WTC11 (cell line): ENCODE results near the gene MYOF. TPM values are rescaled to one million over a fixed set of nuclear protein-coding genes. Genes with fewer than 3 reads are reported as not detected.

Experiments
- ATAC-seq: fragments of 200-7000 bp; cut with Tn5 transposase; 2 replicates; pipeline ENCODE4 v1.10.0; 2021; ENCODE audit warnings: mild to moderate bottlenecking, moderate library complexity
- CTCF ChIA-PET: fragments of 300-600 bp; sonication (Branson Sonifier 250); formaldehyde crosslinking; loops from one replicate; lab custom pipeline; 2021; ENCODE audit warnings: antibody characterized with exemption; lab: Charles Lee
- POLR2A ChIA-PET: fragments of 350-600 bp; sonication (Branson Sonifier 250); formaldehyde crosslinking; loops from one replicate; lab custom pipeline; 2021; ENCODE audit warnings: antibody characterized with exemption; lab: Charles Lee
- DNase-seq: peaks from one replicate; pipeline ENCODE4 v3.0.0; 2021; ENCODE audit warnings: low spot score
- H3K27ac Mint-ChIP-seq: 2 replicates; pipeline ENCODE4 v1.8.0; 2021; ENCODE audit warnings: mixed read lengths
- H3K27me3 Mint-ChIP-seq: 2 replicates; pipeline ENCODE4 v1.8.0; 2021; ENCODE audit warnings: low read depth, mild to moderate bottlenecking, moderate library complexity, mixed read lengths
- H3K36me3 Mint-ChIP-seq: 2 replicates; pipeline ENCODE4 v1.8.0; 2021; ENCODE audit warnings: mixed read lengths
- H3K4me1 Mint-ChIP-seq: 2 replicates; pipeline ENCODE4 v1.8.0; 2022; ENCODE audit warnings: mixed read lengths
- H3K4me3 Mint-ChIP-seq: 2 replicates; pipeline ENCODE4 v1.8.0; 2021; ENCODE audit warnings: mild to moderate bottlenecking, moderate library complexity, mixed read lengths
- H3K9me3 Mint-ChIP-seq: 2 replicates; pipeline ENCODE4 v1.8.0; 2021; ENCODE audit warnings: mixed read lengths
- ATF1 ChIP-seq: sonication (generic); formaldehyde crosslinking; IDR thresholded peaks from 2 replicates; pipeline ENCODE4 v1.8.1; 2023; ENCODE audit warnings: mild to moderate bottlenecking, moderate library complexity, missing genetic modification reagents
- ATF6 ChIP-seq: sonication (generic); formaldehyde crosslinking; IDR thresholded peaks from 2 replicates; pipeline ENCODE4 v1.8.1; 2023; ENCODE audit warnings: mild to moderate bottlenecking, missing genetic modification reagents
- ERG ChIP-seq: fragments of 250-450 bp; sonication (Bioruptor Pico); IDR thresholded peaks from 2 replicates; pipeline ENCODE4 v1.8.0; 2021; ENCODE audit warnings: mild to moderate bottlenecking
- HMGA2 ChIP-seq: fragments of 250-450 bp; sonication (Bioruptor Pico); IDR thresholded peaks from 2 replicates; pipeline ENCODE4 v1.4.0; 2021; ENCODE audit warnings: mild to moderate bottlenecking, moderate library complexity
- JAZF1 ChIP-seq: fragments of 250-450 bp; sonication (Bioruptor Pico); IDR thresholded peaks from 2 replicates; pipeline ENCODE4 v1.9.0; 2021; ENCODE audit warnings: moderate library complexity, mild to moderate bottlenecking, inconsistent platforms
- KAT7 ChIP-seq: sonication (generic); formaldehyde crosslinking; IDR thresholded peaks from 2 replicates; pipeline ENCODE4 v1.8.1; 2023; ENCODE audit warnings: missing genetic modification reagents, mild to moderate bottlenecking, borderline replicate concordance
- PRRX2 ChIP-seq: fragments of 250-450 bp; sonication (Bioruptor Pico); IDR thresholded peaks from 2 replicates; pipeline ENCODE4 v1.8.0; 2021; ENCODE audit warnings: mild to moderate bottlenecking
- SP1 ChIP-seq: sonication (generic); formaldehyde crosslinking; conservative IDR thresholded peaks from 2 replicates; pipeline ENCODE4 v1.8.1; 2022; ENCODE audit warnings: missing genetic modification reagents
- ZNF121 ChIP-seq: sonication (generic); formaldehyde crosslinking; IDR thresholded peaks from 2 replicates; pipeline ENCODE4 v1.8.0; 2023; ENCODE audit warnings: missing genetic modification reagents
- ZNF396 ChIP-seq: fragments of 250-450 bp; sonication (Bioruptor Pico); IDR thresholded peaks from 2 replicates; pipeline ENCODE4 v1.8.0; 2021; ENCODE audit warnings: mild to moderate bottlenecking, moderate library complexity, borderline replicate concordance
- ZNF423 ChIP-seq: fragments of 250-450 bp; sonication (Bioruptor Pico); IDR thresholded peaks from 2 replicates; pipeline ENCODE4 v2.1.2; 2022; ENCODE audit warnings: mild to moderate bottlenecking, moderate library complexity
- ZNF512 ChIP-seq: sonication (generic); formaldehyde crosslinking; IDR thresholded peaks from 2 replicates; pipeline ENCODE4 v1.8.1; 2022; ENCODE audit warnings: missing genetic modification reagents, borderline replicate concordance
- total RNA-seq: library from RNA; stranded (reverse); gene quantifications from 3 replicates; pipeline ENCODE4 v1.2.3, GENCODE V29; 2021
- TF ChIP-seq, protein P1 (sequence below): sonication (generic); formaldehyde crosslinking; IDR thresholded peaks from 2 replicates; pipeline ENCODE4 v1.8.0; 2022; ENCODE audit warnings: mild to moderate bottlenecking, missing genetic modification reagents
- TF ChIP-seq, protein P2 (sequence below): sonication (generic); formaldehyde crosslinking; IDR thresholded peaks from 2 replicates; pipeline ENCODE4 v1.8.0; 2023; ENCODE audit warnings: missing genetic modification reagents, mild to moderate bottlenecking, borderline replicate concordance
- TF ChIP-seq, protein P3 (sequence below): fragments of 250-450 bp; sonication (Bioruptor Pico); IDR thresholded peaks from 2 replicates; pipeline ENCODE4 v1.9.0; 2021; ENCODE audit warnings: mild to moderate bottlenecking, borderline replicate concordance
- TF ChIP-seq, protein P4 (sequence below): sonication (generic); formaldehyde crosslinking; IDR thresholded peaks from 2 replicates; pipeline ENCODE4 v1.8.1; 2022; ENCODE audit warnings: low read depth, mild to moderate bottlenecking, moderate library complexity, missing genetic modification reagents, borderline replicate concordance

MYOF gene
- total RNA-seq, 1 experiment from 2014 or later = 1.8 TPM

GRCh38 chr10:93334901-93335327, 147.2 kb downstream of the MYOF start:
- Mint-ChIP-seq H3K27me3 (no peaks in the 10 kb centered on the region), H3K4me3 (no peak overlapping the region), H3K9me3 (no peaks in the 10 kb centered on the region), H3K36me3 (no peaks in the 10 kb centered on the region), H3K27ac (no peak overlapping the region), H3K4me1 (peaks cover 13% of the 10 kb centered on the region)
- DNase-seq (no peak), ATAC-seq (no peak)
- no peak for TF ChIP-seq ZNF121 (CRISPR knock-in tag)
- TF ChIP-seq, protein P1, sequence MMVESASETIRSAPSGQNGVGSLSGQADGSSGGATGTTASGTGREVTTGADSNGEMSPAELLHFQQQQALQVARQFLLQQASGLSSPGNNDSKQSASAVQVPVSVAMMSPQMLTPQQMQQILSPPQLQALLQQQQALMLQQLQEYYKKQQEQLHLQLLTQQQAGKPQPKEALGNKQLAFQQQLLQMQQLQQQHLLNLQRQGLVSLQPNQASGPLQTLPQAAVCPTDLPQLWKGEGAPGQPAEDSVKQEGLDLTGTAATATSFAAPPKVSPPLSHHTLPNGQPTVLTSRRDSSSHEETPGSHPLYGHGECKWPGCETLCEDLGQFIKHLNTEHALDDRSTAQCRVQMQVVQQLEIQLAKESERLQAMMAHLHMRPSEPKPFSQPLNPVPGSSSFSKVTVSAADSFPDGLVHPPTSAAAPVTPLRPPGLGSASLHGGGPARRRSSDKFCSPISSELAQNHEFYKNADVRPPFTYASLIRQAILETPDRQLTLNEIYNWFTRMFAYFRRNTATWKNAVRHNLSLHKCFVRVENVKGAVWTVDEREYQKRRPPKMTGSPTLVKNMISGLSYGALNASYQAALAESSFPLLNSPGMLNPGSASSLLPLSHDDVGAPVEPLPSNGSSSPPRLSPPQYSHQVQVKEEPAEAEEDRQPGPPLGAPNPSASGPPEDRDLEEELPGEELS (CRISPR knock-in tag) = no peak
- no peak for TF ChIP-seq ZNF396
- TF ChIP-seq HMGA2 (CRISPR knock-in tag) = no peak
- no peak for TF ChIP-seq JAZF1
- TF ChIP-seq ZNF423 (CRISPR knock-in tag) = no peak
- TF ChIP-seq ZNF512 (CRISPR knock-in tag) = no peak
- TF ChIP-seq, protein P2, sequence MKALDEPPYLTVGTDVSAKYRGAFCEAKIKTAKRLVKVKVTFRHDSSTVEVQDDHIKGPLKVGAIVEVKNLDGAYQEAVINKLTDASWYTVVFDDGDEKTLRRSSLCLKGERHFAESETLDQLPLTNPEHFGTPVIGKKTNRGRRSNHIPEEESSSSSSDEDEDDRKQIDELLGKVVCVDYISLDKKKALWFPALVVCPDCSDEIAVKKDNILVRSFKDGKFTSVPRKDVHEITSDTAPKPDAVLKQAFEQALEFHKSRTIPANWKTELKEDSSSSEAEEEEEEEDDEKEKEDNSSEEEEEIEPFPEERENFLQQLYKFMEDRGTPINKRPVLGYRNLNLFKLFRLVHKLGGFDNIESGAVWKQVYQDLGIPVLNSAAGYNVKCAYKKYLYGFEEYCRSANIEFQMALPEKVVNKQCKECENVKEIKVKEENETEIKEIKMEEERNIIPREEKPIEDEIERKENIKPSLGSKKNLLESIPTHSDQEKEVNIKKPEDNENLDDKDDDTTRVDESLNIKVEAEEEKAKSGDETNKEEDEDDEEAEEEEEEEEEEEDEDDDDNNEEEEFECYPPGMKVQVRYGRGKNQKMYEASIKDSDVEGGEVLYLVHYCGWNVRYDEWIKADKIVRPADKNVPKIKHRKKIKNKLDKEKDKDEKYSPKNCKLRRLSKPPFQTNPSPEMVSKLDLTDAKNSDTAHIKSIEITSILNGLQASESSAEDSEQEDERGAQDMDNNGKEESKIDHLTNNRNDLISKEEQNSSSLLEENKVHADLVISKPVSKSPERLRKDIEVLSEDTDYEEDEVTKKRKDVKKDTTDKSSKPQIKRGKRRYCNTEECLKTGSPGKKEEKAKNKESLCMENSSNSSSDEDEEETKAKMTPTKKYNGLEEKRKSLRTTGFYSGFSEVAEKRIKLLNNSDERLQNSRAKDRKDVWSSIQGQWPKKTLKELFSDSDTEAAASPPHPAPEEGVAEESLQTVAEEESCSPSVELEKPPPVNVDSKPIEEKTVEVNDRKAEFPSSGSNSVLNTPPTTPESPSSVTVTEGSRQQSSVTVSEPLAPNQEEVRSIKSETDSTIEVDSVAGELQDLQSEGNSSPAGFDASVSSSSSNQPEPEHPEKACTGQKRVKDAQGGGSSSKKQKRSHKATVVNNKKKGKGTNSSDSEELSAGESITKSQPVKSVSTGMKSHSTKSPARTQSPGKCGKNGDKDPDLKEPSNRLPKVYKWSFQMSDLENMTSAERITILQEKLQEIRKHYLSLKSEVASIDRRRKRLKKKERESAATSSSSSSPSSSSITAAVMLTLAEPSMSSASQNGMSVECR (CRISPR knock-in tag) = no peak
- POLR2A ChIA-PET = no interaction called here
- CTCF ChIA-PET = no interaction called here

- Mint-ChIP-seq H3K36me3 (no peaks in the 10 kb centered on the region), H3K4me3 (no peak overlapping the region), H3K4me1 (peaks cover 13% of the 10 kb centered on the region), H3K27ac (no peak overlapping the region)
- no peak for ATAC-seq
- TF ChIP-seq SP1 (CRISPR knock-in tag) = no peak
- TF ChIP-seq, protein P3, sequence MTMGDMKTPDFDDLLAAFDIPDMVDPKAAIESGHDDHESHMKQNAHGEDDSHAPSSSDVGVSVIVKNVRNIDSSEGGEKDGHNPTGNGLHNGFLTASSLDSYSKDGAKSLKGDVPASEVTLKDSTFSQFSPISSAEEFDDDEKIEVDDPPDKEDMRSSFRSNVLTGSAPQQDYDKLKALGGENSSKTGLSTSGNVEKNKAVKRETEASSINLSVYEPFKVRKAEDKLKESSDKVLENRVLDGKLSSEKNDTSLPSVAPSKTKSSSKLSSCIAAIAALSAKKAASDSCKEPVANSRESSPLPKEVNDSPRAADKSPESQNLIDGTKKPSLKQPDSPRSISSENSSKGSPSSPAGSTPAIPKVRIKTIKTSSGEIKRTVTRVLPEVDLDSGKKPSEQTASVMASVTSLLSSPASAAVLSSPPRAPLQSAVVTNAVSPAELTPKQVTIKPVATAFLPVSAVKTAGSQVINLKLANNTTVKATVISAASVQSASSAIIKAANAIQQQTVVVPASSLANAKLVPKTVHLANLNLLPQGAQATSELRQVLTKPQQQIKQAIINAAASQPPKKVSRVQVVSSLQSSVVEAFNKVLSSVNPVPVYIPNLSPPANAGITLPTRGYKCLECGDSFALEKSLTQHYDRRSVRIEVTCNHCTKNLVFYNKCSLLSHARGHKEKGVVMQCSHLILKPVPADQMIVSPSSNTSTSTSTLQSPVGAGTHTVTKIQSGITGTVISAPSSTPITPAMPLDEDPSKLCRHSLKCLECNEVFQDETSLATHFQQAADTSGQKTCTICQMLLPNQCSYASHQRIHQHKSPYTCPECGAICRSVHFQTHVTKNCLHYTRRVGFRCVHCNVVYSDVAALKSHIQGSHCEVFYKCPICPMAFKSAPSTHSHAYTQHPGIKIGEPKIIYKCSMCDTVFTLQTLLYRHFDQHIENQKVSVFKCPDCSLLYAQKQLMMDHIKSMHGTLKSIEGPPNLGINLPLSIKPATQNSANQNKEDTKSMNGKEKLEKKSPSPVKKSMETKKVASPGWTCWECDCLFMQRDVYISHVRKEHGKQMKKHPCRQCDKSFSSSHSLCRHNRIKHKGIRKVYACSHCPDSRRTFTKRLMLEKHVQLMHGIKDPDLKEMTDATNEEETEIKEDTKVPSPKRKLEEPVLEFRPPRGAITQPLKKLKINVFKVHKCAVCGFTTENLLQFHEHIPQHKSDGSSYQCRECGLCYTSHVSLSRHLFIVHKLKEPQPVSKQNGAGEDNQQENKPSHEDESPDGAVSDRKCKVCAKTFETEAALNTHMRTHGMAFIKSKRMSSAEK (CRISPR knock-in tag) = no peak
- TF ChIP-seq PRRX2 = no peak
- TF ChIP-seq ATF6 (CRISPR knock-in tag) = no peak
- TF ChIP-seq ATF1 = no peak
- TF ChIP-seq, protein P4, sequence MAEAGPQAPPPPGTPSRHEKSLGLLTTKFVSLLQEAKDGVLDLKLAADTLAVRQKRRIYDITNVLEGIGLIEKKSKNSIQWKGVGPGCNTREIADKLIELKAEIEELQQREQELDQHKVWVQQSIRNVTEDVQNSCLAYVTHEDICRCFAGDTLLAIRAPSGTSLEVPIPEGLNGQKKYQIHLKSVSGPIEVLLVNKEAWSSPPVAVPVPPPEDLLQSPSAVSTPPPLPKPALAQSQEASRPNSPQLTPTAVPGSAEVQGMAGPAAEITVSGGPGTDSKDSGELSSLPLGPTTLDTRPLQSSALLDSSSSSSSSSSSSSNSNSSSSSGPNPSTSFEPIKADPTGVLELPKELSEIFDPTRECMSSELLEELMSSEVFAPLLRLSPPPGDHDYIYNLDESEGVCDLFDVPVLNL = no peak
- TF ChIP-seq KAT7 (CRISPR knock-in tag) = no peak
- no peak for TF ChIP-seq ERG (CRISPR knock-in tag)
- TF ChIP-seq, all 79 proteins: peak for 0
- Mint-ChIP-seq H3K27me3 (no peaks in the 10 kb centered on the region), H3K9me3 (no peaks in the 10 kb centered on the region)
- CTCF ChIA-PET = interaction anchor here (1.0 kb wide), 1 partner anchor 19 kb away, joined by 3 read pairs; no protein-coding TSS in a partner anchor
- POLR2A ChIA-PET = no interaction called here
- DNase-seq = no peak
These were observed 148.0 kb downstream of the MYOF start for GRCh38 chr10:93334181-93334580.
